Activated gamma-delta T cell treated with anti-CD3 and anti-CD28 coated beads, Interleukin-2, amount 50 U/mL, for 16 hours (primary cell): ENCODE results near the gene PPP1R26.

Experiments
- DNase-seq: peaks from one replicate; pipeline ENCODE4 v3.0.0-alpha.2; 2020; ENCODE audit warnings: low read depth

Gene PPP1R26

DNA sequence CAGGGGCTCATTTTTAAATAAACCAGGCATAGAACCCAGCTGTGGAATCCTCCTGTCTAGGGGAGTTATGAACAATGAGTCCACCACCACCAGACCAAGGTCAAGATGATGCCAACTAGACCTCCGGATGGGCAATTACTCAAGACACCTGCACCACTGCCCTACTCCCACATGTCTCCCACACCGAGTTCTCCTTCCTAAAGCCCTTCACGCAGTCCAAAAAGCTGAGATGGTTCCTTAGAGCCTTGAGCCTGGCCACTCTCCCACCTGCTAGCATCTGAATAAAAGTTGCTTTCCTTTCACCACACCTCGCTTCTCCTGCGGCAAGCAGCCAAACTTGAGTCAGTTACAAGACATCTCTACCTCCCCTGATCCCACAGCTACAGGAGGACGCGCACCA is 15.4 kb upstream of the PPP1R26 start:
- DNase-seq: no peak

GRCh38 chr9:135468854-135469521 is 10.6 kb upstream of the PPP1R26 start:
- DNase-seq: no peak

GRCh38 chr9:135471791-135472640 is 7.6 kb upstream of the PPP1R26 start:
- no peak for DNase-seq

GRCh38 chr9:135473972-135474543 is 5.5 kb upstream of the PPP1R26 start:
- DNase-seq: no peak

DNA sequence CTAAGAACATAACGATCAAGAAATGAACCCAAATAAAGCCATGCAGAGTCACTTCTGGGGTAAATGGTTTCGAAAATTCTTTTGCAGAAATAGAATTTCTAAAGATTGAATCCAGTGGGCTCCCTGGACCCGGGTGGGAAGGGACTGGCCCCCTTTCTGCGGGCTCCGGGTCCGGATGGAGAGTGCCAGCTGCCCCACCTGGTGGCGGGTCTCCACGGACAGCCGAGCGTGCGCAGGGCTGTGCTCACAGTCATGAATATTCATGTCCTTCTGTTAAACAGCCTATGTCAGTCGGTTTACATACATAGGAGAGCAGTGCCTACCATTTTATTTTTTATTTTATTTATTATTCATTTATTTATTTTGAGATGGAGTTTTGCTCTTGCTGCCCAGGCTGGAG is 4.7 kb upstream of the PPP1R26 start:
- DNase-seq: no peak

- DNase-seq: no peak
Measured at GRCh38 chr9:135476561-135477355, 2.8 kb upstream of the PPP1R26 start.

DNA sequence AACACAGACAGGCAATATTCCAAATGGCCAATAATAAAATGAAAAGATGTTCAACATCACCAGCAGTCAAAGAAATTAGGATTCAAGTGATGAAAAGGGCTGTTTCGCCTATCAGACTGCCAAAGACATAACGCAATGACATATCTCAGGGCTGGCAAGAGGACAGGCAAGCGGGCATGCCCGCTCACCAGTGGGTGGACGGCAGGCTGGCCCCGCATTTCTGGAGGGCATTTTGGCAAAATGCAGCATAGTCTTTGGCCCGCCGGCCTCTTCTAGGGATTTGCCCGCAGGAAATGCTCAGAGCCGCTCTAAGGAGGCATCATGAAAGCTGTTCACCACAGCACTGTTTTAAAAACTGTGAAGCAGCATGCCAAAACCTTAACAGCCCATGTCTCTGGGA is 1.4 kb upstream of the PPP1R26 start:
- no peak for DNase-seq

DNA sequence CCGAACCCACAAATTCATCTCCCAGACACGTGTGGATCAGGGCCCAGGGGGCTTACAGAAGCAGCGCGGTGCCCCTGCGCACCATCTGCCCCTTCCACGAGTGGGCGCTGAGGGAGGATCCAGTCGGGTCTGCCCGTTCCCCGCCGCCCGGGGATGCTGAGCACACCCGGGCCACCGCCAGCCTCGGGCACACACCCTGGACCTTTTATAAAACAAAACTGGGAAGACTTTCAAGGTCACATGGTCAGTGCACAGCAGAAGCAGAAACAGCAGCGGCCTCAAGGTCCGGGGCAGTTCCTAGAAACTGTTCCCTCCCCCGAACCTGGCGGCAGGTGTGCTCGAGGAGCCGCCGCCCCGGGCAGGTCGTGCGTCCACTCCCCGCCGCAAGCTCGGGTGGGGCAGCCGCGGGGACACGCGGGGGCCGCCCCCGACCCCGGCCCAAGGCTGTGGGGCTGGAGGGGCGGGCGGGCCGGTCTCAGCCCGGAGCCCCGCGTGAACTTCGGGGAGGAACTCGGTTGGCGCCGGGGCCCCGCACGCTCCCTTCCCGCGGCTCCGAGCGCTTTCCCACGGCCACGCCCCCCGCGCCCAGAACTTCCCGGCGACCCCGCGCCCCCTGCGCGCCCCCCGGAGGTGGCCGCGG is 633 bp upstream of the PPP1R26 start:
- DNase-seq: no peak

- DNase-seq: no peak
Measured at GRCh38 chr9:135480071-135480939, 723 bp downstream of the PPP1R26 start.

- no peak for DNase-seq
Measured at GRCh38 chr9:135480940-135481310, 1.3 kb downstream of the PPP1R26 start.

DNA sequence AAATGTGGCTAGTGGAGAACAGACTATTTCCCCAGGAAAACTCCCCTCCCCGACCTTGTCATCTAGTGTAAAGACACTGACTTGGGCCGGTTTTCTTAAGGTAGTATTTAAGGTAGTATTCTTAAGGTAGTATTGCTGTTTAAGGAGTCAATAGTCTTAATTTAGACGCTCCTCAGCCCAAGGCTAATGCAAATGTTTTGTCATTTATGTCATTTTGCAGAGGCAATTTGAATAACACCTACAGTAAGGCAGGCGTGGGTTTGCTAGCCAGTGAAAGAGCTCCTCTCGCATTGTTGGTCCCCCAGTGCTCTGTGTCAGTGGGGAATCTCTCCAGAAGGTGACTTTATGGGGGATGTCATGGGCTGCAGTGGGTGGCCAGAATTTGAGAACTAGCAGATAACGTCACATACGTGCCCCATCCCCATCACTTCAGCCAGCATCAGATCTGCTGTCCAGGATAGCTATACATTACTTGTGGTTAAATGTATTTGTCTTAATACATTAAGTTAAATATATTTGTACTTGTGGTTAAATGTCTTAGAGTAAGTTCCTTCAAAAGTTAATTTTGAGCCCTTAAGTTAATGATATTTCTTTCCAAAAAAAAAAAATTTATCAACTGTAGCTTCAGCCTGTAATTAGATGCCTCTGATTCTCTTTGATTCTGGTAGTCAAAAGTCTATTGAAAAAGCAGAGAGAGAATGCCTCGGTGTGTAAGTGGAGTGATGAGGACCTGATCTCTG is 2.6 kb downstream of the PPP1R26 start:
- DNase-seq: no peak

- no peak for DNase-seq
Measured at GRCh38 chr9:135484460-135485277, 5.1 kb downstream of the PPP1R26 start.

DNA sequence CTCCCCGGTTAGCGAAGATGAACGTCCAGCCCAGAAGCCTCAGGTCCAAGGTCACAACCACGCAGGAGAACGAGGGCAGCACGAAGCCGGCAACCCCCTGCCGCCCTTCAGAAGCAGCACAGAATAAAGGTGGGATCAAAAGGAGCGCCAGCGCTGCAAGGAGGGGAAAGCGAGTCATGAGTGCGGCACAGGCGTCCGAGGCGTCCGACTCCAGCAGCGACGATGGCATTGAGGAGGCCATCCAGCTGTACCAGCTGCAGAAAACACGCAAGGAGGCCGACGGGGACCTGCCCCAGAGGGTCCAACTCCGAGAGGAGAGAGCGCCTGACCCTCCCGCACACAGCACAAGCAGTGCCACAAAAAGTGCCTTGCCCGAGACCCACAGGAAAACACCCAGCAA is 5.8 kb downstream of the PPP1R26 start:
- DNase-seq: no peak

DNA sequence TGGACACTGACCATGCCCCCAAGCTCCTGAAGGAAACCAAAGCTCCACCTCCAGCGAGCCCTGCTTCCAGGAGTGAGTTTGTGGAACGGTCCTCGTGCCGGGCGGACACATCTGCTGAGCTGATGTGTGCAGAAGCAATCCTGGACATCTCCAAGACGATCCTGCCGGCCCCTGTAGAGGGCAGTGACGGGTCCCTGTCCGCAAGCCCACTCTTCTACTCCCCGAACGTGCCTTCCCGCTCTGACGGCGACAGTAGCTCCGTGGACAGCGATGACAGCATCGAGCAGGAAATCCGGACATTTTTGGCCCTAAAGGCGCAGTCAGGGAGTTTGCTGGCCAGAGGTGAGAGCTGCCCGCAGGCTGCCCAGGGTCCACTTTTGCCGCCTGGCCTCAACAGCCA is 6.2 kb downstream of the PPP1R26 start:
- no peak for DNase-seq

DNA sequence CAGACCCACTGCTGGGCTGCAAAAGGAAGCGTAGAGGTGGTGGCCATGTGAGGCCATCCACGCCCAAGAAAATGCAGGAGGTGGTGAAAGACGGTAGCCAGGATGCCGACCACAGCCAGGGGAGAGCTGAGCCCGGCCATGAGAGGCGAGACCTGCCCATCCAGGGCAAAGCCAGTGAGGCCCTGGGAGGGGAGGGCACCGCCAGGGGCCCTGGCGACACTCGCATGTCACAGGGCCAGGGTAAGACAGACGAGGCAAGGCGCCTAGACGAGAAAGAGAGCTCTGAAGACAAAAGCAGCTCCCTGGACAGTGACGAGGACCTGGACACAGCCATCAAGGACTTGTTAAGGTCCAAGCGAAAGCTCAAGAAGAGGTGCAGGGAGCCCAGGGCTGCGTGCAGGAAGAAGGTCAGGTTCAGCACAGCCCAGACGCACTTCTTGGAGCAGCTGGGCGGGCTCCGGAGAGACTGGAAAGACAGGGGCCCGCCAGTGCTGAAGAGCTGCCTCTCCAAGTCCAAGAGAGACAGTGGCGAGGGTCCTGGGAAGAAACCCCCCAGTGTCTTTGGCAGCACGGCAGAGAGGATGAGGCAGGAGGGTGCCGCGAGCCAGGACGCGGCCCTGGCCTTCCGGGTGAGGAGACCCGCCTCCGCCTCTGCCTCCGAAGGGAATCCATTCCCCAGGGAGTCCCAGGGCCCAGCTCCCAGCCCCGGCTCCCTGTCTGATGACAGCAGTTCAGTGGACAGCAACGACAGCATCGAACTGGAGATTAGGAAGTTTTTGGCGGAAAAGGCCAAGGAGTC is 6.9 kb downstream of the PPP1R26 start:
- no peak for DNase-seq

- no peak for DNase-seq
Measured at GRCh38 chr9:135487281-135488012, 7.9 kb downstream of the PPP1R26 start.

- DNase-seq: no peak
Measured at GRCh38 chr9:135488013-135488330, 8.4 kb downstream of the PPP1R26 start.

DNA sequence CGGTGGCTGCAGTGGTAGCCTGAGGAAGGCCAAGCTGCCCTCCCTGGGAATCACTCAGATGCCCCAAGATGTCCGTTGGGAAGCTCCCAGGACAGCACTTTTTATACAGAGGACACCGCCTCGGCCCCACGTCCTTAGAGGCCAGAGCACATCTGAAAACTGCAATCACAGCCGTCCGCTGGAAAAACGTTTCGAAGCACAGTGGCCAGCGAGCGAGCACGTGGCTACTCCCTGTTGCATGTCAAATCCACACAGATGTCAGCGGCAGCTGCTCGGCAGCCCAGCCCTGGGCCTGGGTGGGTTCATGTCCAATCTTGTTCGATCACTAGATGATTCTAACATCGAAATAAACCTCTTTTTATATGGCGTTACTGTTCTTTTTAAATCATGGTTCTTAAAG is 8.9 kb downstream of the PPP1R26 start:
- DNase-seq: no peak
